GM10248 (cell line): Measurements from ENCODE around the gene OR51G2.
"Not testable (repeated sequence)": the region's sequence is repeated elsewhere in the genome, so short reads cannot be mapped to it uniquely, and the experiment has no call there.

Experiments used
- CTCF ChIA-PET: fragments of 300-600 bp; sonication (Branson Sonifier 250); formaldehyde crosslinking; extraction: SDS; loops from one replicate; lab custom pipeline; 2021; ENCODE audit warnings: antibody characterized with exemption; lab: Yijun Ruan, JAX
- POLR2A ChIA-PET: fragments of 350-650 bp; sonication (Branson Sonifier 250); formaldehyde crosslinking; extraction: SDS; loops from one replicate; lab custom pipeline; 2020; ENCODE audit warnings: antibody characterized with exemption; lab: Yijun Ruan, JAX
- DNase-seq: peaks from one replicate; pipeline ENCODE4 v3.0.0; 2012; ENCODE audit errors: extremely low spot score
- TF ChIP-seq, protein P1 (sequence below): IDR thresholded peaks from 2 replicates; pipeline ENCODE4 v1.5.1; 2012; ENCODE audit warnings: mild to moderate bottlenecking, low read depth; ENCODE audit errors: extremely low read depth, missing control alignments, control extremely low read depth

The OR51G2 gene, protein sequence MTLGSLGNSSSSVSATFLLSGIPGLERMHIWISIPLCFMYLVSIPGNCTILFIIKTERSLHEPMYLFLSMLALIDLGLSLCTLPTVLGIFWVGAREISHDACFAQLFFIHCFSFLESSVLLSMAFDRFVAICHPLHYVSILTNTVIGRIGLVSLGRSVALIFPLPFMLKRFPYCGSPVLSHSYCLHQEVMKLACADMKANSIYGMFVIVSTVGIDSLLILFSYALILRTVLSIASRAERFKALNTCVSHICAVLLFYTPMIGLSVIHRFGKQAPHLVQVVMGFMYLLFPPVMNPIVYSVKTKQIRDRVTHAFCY

DNA sequence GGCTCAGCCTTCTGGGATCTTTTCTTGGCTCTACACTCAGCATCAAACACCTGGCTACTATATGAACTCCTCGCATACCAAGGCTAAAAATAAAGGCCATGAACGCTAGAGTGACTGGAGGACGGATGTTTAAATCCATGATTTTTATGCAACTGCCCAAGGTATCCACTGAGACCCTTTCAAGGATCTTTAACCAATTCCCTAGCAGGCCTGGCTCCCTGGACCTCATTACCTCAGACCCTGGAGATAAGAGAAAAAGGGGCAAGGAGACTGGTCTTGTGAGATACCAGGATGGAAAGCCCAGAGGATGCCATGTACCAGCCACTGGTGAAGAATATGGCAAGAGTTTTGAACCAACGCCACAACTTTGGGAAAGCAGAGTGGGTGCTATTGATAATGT, at the start of gene OR51G2:
Gene OR51G2 (minus strand): TSS at position 101 of the 400 bp plus-strand sequence. CDS start 3,687 bp downstream, outside the sequence.
- TF ChIP-seq, protein P1, sequence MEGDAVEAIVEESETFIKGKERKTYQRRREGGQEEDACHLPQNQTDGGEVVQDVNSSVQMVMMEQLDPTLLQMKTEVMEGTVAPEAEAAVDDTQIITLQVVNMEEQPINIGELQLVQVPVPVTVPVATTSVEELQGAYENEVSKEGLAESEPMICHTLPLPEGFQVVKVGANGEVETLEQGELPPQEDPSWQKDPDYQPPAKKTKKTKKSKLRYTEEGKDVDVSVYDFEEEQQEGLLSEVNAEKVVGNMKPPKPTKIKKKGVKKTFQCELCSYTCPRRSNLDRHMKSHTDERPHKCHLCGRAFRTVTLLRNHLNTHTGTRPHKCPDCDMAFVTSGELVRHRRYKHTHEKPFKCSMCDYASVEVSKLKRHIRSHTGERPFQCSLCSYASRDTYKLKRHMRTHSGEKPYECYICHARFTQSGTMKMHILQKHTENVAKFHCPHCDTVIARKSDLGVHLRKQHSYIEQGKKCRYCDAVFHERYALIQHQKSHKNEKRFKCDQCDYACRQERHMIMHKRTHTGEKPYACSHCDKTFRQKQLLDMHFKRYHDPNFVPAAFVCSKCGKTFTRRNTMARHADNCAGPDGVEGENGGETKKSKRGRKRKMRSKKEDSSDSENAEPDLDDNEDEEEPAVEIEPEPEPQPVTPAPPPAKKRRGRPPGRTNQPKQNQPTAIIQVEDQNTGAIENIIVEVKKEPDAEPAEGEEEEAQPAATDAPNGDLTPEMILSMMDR = no peak
- DNase-seq = no peak
- POLR2A ChIA-PET = no interaction called here
- CTCF ChIA-PET = interaction anchor here (3.3 kb wide), 1 partner anchor 9 kb away, joined by 11 read pairs; no protein-coding TSS in a partner anchor

DNA sequence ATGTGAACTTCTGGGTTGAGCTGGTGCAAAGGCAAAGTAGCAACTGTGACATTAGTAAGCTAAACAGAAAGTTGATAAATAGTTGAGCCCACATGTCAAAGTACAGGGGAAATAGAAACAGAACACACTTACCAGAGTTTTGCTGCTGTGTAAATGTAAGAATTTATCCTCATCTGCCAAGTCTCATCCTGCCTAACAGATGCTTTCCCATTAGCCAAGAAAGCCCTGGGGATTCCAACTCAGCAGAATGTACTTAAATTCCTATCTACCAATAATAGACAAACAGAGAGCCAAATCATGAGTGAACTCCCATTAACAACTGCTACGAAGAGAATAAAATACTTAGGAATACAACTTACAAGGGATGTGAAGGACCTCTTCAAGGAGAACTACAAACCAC, 43.7 kb upstream of the OR51G2 start:
- CTCF ChIA-PET = interaction anchor here (1.1 kb wide), 1 partner anchor 13 kb away, joined by 3 read pairs; no protein-coding TSS in a partner anchor
- no peak for DNase-seq
- POLR2A ChIA-PET = no interaction called here
- TF ChIP-seq, protein P1 = no peak

DNA sequence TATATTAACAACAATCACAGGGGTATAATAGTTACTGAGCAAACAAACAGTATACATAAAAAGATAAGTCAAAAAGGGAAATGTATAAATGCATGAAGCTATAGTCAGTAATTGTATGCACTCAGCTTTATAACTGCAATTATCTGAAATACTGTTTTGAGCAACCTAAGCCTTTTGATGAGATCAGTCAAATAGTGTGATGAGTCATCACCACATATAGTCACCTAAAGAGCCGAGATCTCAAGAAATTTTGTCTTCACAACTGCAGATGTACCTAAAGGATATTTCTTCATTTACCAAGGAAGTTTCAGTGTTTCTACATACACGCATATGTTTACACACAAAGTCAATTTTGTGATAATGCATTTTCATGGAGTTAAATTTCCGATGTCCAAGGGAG, 41.7 kb upstream of the OR51G2 start:
- TF ChIP-seq, protein P1 = no peak
- ChIA-PET POLR2A (no interaction called here), CTCF (no interaction called here)
- DNase-seq = no peak

DNA sequence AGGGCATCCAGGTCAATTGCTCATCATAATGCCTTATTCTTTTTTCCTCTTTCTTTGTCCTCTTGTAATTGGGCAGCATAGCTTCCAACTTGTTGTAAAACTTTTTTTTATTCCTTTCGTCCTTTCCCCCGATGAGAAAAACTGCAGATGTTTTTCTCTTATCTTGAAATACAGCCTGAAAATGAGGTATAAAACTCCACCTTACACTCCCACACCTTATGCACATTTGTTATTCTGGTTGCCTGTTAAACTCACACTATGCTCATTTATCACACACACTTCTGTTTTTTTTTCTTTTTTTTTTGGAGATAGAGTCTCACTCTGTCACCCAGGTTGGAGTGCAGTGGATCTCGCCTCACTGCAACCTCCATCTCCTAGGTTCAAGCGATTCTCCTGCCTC, 38.2 kb upstream of the OR51G2 start:
- TF ChIP-seq, protein P1 = no peak
- ChIA-PET POLR2A (no interaction called here), CTCF (interaction anchor here (0.9 to 1.1 kb wide), 2 partner anchors 9 to 14 kb away, joined by 3 read pairs; no protein-coding TSS in a partner anchor)
- no peak for DNase-seq

DNA sequence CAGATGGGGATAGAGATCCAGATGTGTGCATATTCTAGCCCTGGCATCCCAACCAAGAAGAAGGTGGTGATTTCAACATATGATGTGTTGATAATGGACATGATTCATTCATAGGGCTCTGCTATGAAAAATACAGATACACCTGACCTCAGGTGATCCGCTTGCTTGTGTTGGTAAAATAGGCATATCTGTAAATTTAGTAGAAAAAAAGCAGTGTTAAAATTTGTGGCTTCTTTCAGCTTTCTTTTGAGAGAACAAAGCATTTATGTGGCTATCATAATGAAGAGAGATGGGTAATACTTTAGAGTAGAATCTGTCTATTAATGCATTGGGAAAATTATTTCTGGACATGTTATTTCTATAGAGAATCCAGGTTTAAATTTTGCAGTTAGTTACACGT, 36.5 kb upstream of the OR51G2 start, which contains the start of gene OR51A2:
Gene OR51A2 (minus strand): TSS at position 101 of the 400 bp plus-strand sequence. CDS start 0 bp downstream, at position 101.
- POLR2A ChIA-PET = not testable (repeated sequence)

DNA sequence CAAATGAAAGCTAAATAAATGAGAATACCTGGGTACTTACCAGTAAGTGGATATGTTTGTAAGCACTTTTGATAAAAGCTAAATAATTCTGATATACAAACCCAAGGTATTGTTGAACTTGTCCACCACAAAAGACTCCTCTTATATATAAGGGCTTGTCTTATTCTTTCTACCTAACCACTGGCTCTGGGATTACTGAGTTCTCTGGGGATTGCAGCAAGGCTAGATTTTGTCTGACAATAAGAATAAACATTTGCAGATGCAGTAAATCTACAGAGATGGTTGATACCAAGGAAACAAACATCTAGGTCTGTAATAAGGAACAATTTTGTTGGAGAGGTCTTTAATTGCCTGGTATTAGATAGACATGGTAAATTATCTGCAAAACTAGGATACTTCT, 28.4 kb upstream of the OR51G2 start, which contains the start of gene OR51A4:
Gene OR51A4 (minus strand): TSS at position 101 of the 400 bp plus-strand sequence. CDS start 505 bp downstream, outside the sequence.
- POLR2A ChIA-PET = no interaction called here
- CTCF ChIA-PET = no interaction called here
- TF ChIP-seq, protein P1 = no peak
- no peak for DNase-seq

More for the DNA sequence above, 36.5 kb upstream of the OR51G2 start, which contains the start of gene OR51A2:
- DNase-seq, CTCF ChIA-PET: not testable (repeated sequence)

DNA sequence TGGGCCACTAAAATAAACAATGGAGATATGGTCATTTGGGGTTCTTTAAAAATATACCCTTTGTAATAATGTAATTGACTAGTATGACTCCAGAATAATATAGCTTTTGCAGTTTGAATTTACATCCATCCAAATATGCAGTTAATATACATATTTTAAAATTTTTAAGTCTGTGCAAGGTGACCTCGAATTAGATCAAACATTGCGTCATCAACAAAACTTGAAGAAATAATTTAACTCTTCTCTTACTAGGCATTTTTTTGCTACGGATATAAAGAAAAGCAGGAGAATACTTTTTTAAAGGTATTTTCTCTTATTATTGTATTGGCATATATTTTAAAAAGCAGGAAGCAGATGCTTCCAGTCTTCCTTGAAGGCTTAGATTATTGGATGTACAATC, 17.6 kb upstream of the OR51G2 start:
- ChIA-PET POLR2A (no interaction called here), CTCF (no interaction called here)
- TF ChIP-seq, protein P1 = no peak
- DNase-seq = no peak
